Glomerular visceral epithelial cell (primary cell): ENCODE measurements around the gene ITPKA.
"Not testable (repeated sequence)": the region's sequence is repeated elsewhere in the genome, so short reads cannot be mapped to it uniquely, and the experiment has no call there.

Source experiments
- DNase-seq: peaks from one replicate; pipeline ENCODE4 v3.0.0-alpha.2; 2016; ENCODE audit errors: extremely low spot score

The ITPKA gene

DNA sequence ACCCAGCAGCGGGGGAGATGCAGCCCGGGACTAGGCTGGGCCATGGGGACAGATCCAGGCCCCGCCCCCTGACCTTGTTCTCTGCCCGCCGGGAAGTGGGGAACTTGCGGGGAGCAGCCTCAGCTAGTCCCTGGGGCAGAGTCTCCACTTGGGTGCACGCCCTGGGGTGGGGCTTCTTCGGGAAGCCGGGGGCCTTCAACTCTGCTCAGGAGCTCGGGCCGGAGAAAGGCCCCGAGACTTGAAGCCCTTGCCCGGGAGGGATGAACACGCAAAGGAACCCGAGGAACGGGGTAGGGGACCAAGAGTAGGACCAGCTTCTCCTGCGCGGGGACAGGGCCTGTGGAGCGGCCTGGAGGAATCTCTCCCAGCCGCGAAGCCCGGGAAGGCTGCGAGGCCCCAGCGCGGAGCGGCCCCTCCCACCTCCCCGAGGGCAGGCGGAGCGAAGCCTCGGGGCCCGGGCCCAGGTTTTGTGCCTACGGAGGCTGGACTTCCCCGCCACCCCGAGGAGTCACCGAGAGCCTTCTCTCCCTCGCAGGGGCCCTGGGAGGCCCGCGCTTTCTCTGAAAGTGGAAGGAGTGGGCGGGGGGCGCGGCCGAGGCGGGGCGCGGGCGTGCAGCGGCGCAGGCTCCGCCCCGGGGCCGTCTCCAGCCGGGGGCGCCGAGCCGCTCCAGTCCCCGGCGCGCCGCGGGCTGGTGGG lies at the start of gene ITPKA:
Gene ITPKA (plus strand): TSS at position 670 of the 697 bp plus-strand sequence. CDS start 54 bp downstream, outside the sequence.
- peak; percentile 84 for DNase-seq

DNA sequence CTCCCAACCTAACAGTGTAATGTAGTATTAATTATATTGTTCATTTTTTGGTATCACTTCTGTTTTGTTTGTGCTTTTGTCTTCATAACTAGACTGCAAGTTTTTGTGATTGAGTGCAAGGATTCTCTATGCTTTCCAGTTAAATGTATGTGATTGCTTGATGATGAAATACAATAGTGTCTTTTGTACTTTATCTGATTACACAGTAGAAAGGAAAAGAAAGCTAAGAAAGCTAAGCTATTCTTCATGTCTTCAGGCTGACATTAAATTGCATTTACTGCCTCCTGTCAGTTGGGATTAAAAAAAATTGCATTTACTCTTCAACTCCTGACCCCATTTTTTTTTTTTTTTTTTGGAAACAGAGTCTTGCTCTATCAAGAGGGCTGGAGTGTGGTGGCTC lies 48.3 kb upstream of the ITPKA start:
- DNase-seq: no peak

DNA sequence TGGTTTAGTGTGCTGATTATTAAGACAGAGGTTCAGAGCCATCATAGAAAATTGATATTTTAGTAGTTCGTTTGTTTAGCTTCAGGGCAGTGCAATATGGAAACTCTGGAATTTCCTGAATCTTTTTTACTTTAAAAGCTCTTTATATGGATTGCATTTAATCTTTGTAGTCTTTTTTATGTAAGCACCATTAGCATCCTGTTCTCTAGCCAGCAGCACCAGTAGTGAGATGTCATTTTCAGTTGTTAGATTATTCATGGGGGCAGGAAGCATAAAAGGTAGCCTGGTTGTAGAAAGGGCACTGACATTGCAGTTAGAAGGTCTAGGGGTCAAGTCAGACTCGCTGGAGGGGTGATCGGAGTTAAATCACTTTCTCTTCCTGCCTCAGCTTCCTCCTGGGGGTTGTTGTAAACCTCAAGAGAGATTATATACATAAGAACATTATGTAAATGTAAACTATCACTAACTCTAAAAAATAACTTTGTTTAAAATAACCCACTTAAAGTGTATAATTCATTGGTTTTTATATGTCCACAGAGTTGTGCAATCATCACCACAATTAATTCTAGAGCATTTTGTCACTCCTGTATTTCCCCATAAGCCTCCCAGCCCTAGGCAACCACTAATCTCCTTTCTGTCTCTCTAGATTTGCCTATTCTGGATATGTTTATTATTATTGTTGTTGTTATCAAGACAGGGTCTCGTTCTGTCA lies 31.4 kb upstream of the ITPKA start:
- no peak for DNase-seq

DNA sequence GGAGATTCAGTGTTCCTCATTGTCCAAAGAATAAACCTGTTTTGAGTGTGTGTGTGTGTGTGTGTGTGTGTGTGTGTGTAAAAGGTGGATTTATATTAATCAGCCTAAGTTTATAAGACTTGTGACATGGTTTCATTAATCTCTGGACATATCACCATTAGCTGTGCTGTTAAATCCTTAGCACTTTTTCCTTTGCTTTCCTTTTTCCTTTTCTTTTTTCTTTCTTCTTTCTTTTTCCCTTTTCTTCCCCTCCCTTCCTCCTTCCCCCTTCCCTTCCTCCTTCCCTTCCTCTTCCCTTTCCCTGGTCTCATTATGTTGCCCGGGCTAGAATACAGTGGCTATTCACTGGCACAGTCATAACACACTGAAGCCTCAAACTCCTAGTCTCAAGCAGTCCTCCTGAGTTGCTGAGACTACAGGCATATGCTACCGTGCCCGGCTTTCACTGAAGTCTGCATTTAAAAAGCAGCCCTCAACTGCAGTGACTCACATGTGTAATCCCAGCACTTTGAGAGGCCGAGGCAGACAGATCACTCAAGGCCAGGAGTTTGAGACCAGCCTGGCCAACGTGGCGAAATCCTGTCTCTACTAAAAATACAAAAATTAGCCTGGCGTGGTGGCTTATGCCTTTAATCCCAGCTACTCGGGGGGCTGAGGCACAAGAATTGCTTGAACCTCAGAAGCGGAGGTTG lies 28.6 kb upstream of the ITPKA start:
- DNase-seq: no peak

DNA sequence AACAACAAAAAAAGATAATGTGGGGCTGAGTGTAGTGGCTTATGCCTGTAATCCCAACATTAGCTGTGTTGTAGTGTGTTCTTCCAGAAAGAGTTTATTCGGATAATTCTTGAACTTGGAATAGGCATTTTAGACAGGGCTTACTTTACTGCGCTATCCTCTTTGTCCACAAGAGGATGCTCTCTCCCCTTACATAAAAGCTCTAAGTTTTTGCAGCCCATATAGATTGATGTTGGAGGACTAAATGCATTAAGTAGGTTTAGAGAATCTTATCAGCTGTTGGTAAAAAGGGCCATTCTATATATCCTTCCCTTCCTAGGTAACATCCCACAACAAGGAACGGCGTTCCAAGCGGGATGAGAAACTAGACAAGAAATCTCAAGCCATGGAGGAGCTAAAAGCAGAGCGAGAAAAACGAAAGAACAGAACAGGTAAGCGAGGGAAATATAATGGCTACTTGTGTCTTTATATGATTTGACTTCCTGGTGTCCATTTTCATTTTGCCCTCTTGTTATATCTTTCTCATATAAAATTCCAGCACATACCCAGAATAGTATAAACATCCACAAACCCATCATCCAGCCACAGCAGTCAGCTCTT lies 27.8 kb upstream of the ITPKA start:
- peak; percentile 61 for DNase-seq

DNA sequence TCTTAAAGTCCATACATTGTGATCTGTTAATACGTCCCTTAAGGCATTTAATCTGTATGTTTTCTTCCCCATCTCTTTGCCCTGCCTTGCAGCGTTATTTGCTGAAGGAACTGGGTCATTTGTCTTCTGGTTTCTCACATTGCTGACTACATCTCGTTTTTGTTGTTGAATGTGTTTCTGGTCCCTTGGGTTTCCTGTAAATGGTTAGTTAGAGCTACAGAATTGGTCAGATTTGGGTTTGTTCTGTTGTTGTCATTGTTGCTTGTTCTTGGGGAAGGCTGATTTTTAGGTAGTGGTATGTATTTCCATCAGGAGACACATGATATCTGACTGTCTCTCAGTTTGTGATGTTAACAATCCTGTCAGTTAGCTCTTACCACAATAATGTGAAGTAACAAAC lies 27.0 kb upstream of the ITPKA start:
- no peak for DNase-seq

DNA sequence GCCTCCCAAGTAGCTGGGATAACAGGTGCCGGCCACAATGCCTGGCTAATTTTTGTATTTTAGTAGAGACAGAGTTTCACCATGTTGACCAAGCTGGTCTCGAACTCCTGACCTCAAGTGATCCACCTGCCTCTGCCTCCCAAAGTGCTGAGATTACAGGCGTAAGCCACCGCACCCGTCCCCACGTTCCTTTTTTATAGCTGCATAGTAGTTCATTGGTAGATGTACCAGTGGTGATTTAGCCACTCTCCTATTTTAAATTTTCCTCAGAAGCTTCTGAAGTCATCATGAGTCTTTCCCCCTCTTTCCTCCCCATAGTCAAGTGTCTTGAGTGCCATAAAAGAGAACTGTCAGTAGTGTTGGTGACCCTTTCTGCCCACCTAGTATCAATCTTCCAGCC lies 24.0 kb upstream of the ITPKA start:
- DNase-seq: not testable (repeated sequence)

DNA sequence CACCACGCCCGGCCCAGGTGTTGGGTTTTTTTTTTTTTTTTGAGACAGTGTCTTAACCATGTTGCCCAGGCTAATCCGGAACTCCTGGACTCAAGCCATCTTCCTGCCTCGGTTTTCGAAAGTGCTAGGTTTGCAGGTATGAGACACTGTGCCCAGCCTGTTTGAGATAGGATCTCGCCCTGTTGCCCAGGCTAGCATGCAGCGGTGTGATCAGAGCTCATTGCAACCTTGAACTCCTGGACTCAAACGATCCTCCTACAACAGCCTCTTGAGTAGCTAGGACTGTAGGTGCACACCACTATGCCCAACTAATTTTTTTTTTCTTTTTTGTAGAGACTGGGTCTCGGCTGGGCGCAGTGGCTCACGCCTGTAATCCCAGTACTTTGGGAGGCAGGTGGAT lies 20.3 kb upstream of the ITPKA start:
- DNase-seq: no peak

DNA sequence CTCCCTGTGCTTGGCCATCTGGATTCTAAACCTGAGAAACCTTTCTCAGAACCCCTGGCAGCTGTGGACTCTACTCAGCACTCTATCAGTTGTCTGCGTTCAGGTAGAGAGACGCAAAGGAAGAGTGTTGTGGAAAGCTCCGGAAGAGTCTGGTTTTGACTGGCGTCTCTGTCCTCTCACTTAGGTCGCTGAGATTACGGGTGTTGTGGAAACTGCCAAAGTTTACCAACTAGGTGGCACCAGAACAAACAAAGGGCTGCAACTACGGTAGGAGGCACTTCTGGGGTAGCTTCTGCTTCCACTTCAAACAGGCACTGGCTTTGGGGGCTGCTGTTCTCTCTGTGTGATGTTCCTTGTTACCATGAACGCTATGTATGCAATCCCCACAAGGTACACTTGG lies 19.2 kb upstream of the ITPKA start:
- DNase-seq: no peak

DNA sequence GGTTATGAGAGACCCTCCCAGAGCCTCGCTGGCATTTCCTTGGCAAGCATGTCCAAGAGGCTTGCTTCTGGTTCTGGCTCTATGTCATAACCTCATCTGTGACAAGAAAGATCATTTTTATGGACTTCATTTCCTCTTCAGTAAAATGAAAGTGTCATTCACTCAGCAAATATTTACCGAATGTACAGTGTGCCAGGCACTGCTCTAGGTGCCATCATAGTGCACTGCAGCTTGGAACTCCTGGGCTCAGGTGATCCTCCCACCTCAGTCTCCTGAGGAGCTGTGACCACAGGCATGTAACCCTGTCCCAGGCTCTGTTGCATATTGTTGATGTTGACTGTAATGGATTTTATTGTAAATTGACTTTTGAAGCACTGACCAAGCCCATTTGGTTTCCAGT lies 18.7 kb upstream of the ITPKA start:
- DNase-seq: no peak

DNA sequence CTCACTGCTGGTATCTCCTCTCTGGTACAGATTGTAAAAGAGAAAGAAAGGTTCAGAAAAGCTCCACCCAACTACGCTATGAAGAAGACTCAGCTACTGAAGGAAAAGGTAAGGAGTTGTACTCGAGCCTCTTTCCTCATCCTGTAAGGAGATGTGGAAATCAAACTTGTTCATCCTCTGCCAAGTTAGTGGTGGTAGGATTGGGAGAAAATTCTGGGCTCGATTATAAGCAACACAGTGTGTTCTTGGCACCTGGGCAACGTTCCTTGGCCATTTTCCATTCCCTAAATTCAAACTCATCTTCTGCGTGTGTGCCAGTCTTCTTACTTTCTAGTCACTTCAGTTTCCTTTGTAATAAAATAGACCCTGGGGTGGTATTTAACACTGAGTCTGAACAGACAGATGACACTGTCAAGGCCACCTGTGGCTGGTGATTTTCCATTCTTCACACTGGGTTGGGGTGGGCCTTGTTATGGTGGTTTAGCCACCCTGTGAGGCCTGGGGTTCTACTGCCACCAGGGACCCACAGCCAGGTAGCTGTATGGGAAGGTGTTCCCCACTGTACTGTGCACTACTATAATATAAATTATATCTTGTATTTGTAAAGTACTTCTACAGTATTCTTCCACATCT lies 17.1 kb upstream of the ITPKA start:
- no peak for DNase-seq

DNA sequence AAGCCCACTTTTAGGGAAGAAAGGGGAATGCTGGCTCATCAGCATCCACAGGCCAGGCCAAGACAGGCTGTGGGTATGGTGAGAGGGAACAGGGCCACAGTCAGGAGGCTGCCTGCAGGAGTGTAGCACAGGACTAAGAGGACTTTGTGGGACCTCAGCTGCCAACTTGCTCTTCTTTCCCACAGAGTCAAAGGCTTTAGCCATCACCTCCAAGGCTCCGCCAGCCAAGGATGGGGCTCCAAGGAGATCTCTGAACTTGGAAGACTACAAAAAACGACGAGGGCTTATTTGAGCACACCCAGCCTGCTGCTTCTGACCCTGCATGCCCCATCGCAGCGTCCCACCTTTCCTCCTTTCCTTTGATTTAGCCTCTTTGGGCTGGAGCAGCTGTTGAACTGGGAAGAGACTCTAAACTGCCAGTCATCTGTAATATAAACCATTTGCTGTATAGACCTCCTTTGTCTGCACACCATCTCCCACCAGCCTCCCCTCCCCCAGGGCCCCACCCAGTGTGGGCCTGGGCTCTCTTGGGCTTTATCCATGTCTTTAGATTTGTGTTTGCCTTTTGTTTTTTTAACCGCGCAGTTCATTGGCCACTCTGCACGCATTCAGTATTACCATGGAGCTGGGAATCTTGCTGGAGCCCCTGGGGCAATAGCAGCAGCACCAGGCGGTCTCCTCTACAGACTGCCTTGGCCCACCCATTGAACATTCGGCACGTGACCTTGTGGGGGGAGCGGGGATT lies 13.1 kb upstream of the ITPKA start:
- no peak for DNase-seq

DNA sequence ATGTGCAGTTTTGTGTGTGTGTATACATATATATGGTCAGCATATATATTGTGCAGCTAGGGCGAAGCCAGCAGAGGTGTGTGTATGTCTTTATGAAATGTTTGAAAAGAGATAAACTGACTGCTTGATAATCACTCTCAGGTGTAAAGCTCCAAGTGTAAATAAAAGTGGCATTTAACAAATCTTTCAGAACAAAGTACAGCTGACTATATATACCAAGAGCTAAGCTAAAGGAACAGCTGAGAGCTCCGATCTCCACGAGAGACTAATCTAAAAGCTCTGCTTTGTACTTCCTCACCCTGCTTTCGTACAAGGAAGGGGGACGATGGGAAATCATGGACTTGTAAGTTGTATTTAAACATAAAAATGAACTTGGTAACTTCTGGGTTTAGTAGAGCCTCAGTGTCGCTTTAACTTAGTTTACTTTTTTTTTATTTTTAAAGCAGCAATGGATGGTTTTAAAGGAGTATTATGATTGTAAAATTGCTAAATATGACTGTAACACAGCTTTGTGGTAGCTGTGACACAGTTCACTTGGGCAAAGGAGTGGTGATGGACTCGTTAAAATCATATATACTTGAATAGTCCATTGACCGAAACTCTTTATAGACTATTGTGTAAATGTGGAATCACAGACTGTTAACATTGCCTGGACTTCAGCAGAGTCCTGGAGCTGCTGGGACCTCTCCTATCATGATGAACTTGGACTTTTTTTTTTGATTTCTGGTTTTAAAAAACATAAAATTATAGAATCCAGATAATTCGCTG lies 11.4 kb upstream of the ITPKA start:
- DNase-seq: no peak

DNA sequence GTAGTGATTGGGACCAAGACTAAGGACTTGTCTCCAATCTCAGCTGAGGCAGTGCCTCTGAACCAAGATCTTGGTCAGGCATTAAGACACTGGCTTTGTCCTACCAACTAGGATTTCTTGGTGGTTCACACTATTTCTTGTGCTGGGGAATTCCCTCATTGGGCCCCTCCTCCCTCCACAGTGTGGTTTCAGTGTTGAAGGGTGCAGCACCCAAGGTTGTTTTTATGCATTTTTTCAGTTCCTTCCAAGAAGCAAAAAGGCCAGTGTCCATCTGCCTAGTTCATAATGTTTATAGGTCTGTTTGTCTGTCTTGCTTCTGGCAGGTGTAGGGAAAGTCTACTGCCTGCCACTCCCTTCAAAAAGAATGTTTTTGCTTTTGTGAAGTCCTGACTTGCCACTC lies 10.6 kb upstream of the ITPKA start:
- peak; percentile 49 for DNase-seq

DNA sequence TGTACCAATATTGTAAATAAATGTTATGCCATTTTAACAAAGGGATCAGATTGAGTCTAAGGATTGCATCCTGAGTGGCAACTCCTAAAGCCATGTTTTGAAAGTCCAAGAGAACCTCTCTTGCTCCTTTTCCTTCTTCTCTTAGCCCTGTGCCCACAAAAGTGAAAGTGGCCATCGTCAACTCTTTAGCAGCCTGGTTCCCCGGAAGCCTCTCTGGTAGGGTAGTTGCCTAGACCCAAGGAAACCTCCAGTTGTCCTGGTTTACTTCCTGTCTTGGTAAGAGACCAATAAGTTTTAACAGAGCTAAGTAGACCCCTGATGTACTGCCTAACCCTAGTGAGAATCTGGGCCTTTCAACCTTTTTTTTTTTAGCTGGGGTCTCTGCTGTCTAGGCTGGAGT lies 10.2 kb upstream of the ITPKA start:
- no peak for DNase-seq

DNA sequence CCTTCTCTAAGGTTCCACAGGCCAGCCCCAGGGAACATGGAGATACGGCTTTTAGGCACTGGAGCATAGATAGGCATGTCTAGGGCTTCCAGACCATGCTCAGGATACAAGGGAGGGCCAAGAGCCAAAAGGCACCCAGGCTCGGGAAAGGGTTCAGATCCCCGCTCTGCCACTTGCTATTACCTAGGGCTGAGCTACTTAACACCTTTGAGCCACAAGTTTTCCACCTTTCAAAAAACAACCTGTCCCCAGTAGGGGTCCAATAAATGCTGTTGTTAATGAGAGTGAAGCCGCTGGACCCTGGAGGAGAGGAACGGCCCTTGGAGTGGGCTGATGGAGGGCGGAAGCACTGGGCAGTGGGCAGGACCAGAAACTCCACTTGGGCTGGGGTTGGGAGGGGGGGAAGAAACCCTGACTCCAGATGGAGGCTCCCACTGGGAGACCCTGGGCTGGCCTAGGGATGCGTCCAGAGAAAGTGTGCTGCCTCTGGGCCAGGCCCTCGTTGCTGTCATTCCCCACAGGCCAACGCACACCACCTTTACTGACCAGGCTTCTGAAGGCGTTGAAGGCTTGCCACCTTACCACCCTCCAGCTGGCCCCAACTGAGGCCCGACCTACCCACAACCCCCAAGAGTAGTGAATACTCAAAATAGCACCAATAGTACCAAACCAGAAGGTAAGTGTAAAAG lies 8.6 kb upstream of the ITPKA start:
- no peak for DNase-seq

DNA sequence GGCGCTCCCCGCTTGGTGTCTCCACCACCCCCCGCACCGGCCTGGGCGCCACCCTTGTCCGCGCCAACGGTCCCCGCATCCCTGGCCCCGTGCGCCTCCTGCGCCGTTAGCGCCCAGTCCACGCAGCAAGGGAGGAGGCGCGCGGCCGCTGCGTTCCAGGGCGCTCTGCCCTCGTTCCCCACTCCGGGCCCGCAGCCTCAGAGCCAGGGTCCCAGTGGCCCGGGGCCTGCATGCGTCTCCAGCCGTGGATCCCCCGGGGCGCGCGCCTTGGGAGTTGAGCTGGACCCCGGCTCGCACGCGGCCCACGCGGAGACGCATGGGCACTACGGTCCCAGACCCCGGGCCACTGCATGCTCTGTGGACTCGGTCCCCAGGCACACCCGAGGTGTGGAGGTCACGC lies 7.4 kb upstream of the ITPKA start:
- DNase-seq: no peak

DNA sequence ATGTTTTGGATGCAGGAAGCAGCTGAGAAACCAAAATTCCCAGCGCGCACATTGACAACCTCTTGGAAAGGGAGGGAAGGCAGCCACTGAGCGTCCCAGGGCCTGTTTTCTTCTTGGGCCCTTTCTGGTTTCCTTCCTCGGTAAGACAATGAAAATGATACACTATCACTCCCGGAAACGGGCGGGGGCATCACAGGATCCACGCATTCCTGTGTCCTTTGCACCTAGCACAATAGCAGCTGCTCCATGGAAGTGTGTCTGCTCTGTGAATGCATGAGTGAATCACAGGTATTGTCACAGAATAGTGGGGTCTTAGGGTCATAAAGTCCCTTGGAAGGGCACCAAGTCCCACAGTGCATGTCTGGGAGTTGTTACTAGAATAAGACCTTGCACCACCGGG lies 6.3 kb upstream of the ITPKA start:
- peak; percentile 41 for DNase-seq

DNA sequence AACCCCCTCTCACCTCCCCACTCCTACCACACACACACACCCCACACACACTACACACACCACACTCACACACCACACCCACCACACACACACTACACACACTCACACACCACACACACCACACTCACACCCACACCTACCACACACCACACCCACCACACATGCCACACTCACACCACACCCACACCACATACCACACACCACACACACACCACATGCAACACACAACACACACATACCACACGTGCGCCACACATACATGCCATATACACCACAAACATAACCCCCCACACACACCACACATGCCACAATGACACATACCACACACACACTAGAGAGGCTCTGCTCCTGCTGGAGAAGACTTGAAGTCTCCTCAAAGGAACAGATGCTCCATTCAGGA lies 5.9 kb upstream of the ITPKA start:
- DNase-seq: peak; percentile 46

DNA sequence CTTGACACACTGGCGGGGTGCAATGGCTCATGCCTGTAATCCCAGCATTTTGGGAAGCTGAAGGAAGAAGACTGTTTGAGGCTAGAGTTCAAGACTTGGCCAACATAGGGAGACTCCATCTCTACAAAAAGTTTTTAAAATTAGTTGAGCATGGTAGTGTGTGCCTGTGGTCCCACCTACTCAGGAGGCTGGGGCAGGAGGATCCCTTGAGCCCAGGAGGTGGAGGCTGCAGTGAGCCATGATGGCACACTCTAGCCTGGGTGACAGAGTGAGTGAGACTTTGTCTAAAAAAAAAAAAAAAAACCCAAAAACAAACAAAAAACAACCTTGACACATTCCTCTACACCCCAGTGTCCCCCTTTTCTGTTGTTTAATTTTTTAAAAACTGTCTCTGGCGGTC lies 4.0 kb upstream of the ITPKA start:
- DNase-seq: no peak
